Measurements from ENCODE around the gene U2AF1. TPM values are rescaled to one million over a fixed set of nuclear protein-coding genes. Genes with fewer than 3 reads are reported as not detected.
"Not testable (repeated sequence)": the region's sequence is repeated elsewhere in the genome, so short reads cannot be mapped to it uniquely, and the experiment has no call there.

Gene U2AF1
- total RNA-seq, 4 donors from 2014 or later: 18.6 to 51.1 (median 37.9) TPM

DNA sequence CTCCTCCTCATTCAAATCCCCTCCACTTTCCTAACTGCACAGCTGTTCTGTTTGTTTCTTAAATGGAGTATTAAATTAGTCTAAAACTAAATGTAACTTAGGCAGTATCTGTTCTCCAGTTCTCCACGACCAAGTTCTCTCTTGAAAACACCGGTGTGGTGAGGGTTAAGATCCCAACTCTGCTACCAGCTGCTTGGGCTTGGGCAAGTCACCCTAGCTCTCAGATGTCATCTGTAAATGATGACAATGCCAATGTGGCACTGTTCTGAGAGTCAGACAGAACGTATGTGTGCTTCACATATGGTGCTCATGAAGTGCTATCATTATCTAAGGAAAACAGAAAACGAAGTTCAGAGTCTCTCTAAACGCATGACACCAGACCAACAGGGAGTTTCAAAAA lies 2.7 kb downstream of the U2AF1 start:
- not testable (repeated sequence) for H3K27me3 ChIP-seq; DNase-seq (ENCODE audit: low spot score in 2 of 2); H3K9me3 ChIP-seq; H3K4me3 ChIP-seq; H3K36me3 ChIP-seq; H3K27ac ChIP-seq; H3K4me1 ChIP-seq
- 60 to 67% methylated on average over 2 of the region's 5 CpGs for WGBS, 2 donors

DNA sequence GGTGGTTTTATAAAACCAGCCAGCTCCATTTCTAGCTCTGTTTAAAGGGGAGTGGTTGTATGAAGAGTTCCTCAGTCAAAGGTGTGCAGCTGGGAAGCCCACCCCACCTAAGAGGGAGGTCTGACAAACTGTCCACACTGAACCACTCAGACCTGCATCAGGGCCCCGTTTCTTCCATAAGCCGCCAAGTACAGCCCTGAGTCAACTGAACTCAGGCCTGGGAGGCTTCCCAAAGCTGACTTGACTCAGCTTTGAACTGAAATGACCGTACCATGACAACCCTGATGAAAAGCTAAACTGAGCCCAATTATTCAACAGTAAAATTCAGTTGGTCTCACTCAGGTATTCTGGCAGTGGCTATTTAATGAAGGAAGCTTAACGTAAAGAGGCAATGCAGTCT lies 5.1 kb downstream of the U2AF1 start:
- H3K36me3 ChIP-seq; H3K4me1 ChIP-seq; H3K27me3 ChIP-seq; H3K27ac ChIP-seq; DNase-seq (ENCODE audit: low spot score in 2 of 2); H3K4me3 ChIP-seq; H3K9me3 ChIP-seq: not testable (repeated sequence)
- no CpG with 5 or more reads among the region's 4 CpGs for WGBS, 2 donors

DNA sequence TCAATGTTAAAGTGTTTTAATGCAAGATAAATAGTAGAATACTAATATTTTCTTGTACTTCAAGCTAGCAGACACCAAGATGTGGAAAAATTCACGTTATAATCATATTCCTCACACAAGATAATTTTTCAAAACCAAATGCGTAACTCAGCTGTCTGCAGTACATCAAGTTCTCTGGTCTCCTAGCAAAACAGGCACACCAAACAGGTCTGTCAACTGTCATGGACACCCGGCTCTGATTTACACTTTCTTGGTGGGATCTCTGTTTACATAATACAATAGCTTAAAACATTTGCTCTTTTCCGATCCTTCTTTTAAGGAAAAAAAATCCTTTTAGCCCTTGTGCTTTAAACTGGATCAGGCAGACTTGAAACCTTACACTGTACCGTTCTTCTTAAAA lies 5.7 kb downstream of the U2AF1 start:
- no CpG with 5 or more reads among the region's 5 CpGs for WGBS, 2 donors
- not testable (repeated sequence) for DNase-seq (ENCODE audit: low spot score in 2 of 2); H3K4me3 ChIP-seq; H3K27ac ChIP-seq; H3K36me3 ChIP-seq; H3K9me3 ChIP-seq; H3K27me3 ChIP-seq; H3K4me1 ChIP-seq

DNA sequence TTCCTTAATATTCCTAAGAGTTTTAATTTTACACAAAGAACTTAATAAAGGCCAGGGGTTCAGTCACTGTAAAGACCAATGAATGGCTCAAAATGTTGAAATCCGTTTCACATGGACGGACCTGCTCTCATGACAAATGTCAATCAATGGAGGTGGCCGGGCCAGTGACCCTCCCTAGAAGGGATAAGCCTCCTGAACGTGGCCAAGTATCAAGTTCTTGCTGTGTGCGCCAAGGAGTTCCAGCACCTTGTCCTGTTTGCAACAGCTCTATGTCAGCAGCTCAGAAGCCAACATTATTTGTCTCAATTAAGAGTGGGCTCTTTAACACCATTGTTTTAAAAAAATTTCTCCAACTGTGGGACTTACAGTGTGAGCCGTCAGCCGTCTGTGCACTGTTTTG lies 6.4 kb downstream of the U2AF1 start:
- not testable (repeated sequence) for H3K27ac ChIP-seq; H3K36me3 ChIP-seq; H3K4me3 ChIP-seq; H3K9me3 ChIP-seq; H3K27me3 ChIP-seq; H3K4me1 ChIP-seq; DNase-seq (ENCODE audit: low spot score in 2 of 2)
- no CpG with 5 or more reads among the region's 7 CpGs for WGBS, 2 donors

DNA sequence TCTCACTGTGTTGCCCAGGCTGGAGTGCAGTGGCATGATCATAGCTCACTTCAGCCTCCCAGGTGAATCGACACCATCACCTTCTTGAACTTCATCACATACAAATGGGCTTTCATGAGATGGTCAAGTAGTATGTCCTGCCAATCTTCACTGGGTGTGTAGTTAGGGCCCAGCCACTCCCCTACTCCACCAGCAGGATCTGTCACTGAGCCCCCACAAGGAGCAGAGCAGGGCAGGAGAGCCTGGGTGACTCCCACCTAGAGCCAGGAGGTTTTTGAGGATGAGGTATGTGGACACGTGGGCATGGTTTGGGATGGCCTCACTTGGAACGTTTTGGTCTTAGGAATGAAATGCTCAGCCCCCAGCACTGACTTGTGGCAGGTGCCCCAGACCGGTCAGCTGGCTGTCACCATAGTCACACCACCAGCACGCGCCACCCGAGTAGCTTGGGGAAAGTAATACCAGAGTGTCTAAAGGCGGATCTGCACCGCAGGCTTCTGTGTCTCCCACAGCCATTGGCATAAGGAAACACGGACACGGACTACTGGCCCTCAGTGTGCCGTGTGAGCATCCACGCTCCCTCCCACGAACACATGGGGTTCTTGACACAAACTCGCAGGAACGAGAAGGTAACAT lies 15.3 kb downstream of the U2AF1 start:
- not testable (repeated sequence) for H3K27me3 ChIP-seq; H3K9me3 ChIP-seq; H3K27ac ChIP-seq; H3K4me1 ChIP-seq; DNase-seq (ENCODE audit: low spot score in 2 of 2); H3K36me3 ChIP-seq; H3K4me3 ChIP-seq
- WGBS, 2 donors: 100% methylated on average over 1 of the region's 16 CpGs; no CpG with 5 or more reads in 1 of the 2 donors

DNA sequence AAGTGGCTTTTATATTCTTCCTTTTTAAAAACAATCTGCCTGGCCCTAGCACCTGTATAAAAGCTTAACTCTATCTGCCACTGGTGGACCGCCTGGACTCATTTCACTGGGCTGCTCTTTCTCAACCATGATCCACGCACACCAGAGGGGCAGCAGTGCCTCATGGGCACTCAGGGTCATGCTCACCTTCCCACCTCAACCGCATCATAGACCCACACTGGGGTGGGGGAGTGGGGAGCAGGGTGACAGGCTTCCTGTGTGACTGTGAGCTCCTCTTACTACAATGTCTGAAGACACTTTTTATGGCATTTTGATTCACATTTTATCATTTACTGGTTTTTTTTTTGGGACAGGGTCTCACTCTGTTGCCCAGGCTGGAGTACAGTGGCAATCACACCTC lies 16.4 kb downstream of the U2AF1 start:
- not testable (repeated sequence) for H3K4me3 ChIP-seq; H3K27ac ChIP-seq; DNase-seq (ENCODE audit: low spot score in 2 of 2); H3K36me3 ChIP-seq; H3K4me1 ChIP-seq; H3K9me3 ChIP-seq; H3K27me3 ChIP-seq
- no CpG with 5 or more reads among the region's 3 CpGs for WGBS, 2 donors

DNA sequence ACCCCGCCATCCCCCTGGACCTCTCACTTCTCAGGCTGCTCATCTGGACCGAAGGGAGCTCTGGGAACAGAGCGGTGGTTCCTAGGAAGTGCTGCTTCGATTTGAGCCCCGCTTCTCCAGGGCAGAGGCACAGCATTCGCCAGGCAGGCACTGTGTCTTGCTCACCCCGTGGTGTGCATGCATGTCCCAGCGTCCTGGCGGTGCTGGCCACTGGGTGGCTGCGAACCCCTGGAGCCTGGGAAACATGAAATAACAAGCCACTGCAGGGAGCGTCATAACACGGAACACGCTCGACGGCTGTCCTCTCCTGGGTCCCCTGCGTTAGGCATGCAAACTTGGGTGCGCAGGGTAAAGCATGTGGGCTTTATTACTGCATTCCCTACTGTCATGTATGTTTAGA lies 17.9 kb downstream of the U2AF1 start:
- H3K4me3 ChIP-seq; H3K9me3 ChIP-seq; H3K27me3 ChIP-seq; DNase-seq (ENCODE audit: low spot score in 2 of 2); H3K36me3 ChIP-seq; H3K4me1 ChIP-seq; H3K27ac ChIP-seq: not testable (repeated sequence)
- WGBS, 2 donors: no CpG with 5 or more reads among the region's 17 CpGs

DNA sequence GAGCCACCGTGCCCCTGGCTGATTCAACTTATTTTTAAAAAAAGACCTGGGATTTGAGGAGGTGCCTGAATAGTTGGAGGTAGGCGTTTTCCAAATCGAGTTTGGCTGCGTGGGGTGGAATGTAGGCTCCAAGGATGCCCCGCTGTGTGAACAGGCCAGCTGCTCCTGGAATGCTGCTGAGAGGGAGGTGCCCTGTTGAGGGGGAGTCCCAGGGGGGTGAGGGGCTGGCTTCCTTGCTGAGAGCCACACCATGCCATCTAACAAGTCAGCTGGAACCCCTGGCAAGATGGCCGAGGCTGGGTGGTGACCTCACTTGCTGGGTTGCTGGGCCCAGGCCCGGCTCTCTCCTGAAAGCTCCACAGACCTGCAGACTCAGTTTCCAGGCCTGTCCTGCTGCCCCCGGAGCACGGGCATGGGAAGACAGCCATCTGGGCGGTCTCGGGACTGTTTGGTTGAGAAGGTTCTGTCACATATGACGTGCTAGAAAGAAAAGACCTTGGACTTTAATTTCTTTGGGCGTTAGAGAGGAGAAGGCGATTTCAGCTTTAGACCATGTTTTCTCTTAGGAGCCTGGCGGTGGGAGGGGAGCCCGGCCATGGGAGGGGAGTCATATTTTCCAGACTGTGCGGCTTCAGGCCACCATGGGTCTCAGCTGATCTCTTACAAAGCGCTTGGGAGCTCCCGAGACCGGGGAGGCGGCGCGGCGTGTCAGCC lies 24.6 kb downstream of the U2AF1 start:
- not testable (repeated sequence) for H3K9me3 ChIP-seq; H3K36me3 ChIP-seq; H3K4me3 ChIP-seq; H3K27me3 ChIP-seq; H3K4me1 ChIP-seq; DNase-seq (ENCODE audit: low spot score in 2 of 2); H3K27ac ChIP-seq
- no CpG with 5 or more reads among the region's 24 CpGs for WGBS, 2 donors

DNA sequence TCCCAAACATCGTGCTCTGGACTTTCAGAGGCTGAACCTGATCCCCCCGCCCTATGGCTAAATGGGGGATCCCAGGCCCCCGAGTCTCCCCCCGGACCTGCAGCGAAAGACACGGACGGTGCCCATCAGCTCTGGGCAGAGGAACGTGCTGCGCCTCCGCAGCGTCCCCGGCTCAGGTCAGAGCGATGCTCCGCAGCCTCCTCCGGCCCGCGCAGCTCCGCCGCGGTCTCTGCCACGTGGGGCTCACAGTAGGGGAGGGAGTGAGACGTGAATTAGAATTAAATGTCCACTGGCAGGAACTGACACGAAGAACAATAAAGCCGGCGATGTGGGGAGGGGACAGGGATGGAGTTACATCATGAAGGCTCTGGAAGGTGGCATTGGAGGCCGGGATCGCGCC lies 30.7 kb downstream of the U2AF1 start:
- not testable (repeated sequence) for H3K4me1 ChIP-seq; DNase-seq (ENCODE audit: low spot score in 2 of 2); H3K27me3 ChIP-seq; H3K27ac ChIP-seq; H3K9me3 ChIP-seq; H3K36me3 ChIP-seq; H3K4me3 ChIP-seq
- WGBS, 2 donors: no CpG with 5 or more reads among the region's 28 CpGs

DNA sequence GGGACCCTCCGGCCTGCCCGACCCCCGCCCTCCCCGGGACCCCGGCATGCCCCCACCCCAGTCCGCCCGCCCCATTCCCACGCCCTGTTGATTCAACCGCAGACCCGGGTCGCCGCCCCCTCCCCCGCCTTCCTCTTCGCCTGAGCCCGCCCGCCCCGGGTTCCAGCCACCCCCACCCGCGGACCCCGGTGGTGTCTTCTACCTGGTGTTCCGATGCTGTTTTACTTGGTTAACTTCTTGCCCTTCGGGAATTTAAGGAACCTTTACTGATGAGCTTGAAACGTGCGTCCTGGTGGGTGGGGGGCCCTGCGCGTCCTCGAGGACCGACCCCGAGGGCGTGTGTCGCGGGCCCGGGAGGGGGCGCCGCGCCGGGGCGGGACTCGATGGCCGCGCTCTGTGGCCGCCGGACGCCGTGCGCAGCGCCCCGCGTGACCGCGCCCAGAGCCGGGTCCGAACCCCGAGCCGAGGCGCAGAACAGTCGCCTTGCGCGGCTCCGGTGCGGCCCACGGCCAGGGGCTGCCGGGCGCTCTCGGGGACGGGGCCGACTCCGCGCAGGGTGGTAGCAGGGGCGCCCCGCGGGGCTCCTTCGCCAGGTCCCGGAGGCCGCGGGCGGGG lies 31.2 kb downstream of the U2AF1 start:
- not testable (repeated sequence) for H3K27me3 ChIP-seq; H3K9me3 ChIP-seq; H3K27ac ChIP-seq; H3K4me1 ChIP-seq; H3K4me3 ChIP-seq; H3K36me3 ChIP-seq; DNase-seq (ENCODE audit: low spot score in 2 of 2)
- WGBS, 2 donors: no CpG with 5 or more reads among the region's 77 CpGs

DNA sequence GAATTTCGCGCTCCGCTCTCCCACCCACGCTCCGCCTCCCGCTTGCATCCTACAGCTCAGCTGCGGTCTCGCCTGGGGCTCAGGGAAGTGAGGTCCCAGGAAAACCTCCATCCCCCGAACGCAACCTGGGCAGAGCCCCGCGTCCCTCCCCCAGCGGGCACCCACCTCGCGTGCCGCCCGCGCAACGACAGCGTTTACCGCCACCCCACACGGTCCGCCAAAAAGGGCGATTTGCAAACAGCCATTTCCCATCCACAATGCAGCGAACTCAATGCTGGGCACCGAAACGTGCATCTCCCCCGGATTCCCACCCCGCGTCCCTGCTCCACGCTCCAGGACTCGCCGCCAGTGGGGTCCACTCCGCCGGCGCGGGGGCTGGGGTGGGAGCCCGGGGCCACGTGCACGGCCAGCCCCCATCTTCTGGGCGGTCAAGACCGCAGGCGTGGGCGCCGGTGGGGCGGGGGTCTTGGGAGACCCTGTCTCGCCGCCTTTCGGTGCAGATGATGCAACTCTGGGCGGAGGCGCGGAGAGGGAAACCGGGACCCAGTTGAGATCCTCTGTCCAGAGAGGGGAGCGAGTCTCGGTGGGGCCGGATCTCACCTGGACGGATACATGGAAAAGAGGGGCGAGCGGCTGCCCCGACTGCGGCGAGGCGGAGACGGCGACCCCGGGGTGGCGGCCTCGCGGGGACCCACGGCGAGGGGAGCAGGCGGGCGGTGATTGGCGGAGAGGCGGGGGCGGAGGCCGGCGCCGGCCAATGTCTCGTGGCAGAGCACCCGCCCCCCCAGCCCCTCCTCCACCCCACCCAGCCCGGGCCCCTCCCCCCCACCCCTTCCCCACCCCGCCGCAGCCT lies 32.0 kb downstream of the U2AF1 start, which contains the start of gene CBS:
CBS (minus strand) TSS at position 666 of the 853 bp plus-strand sequence. CDS start 3,642 bp downstream, outside the sequence.
- not testable (repeated sequence) for H3K4me3 ChIP-seq; H3K4me1 ChIP-seq; H3K27me3 ChIP-seq; DNase-seq (ENCODE audit: low spot score in 2 of 2); H3K9me3 ChIP-seq; H3K27ac ChIP-seq; H3K36me3 ChIP-seq
- WGBS, 2 donors: no CpG with 5 or more reads among the region's 84 CpGs

DNA sequence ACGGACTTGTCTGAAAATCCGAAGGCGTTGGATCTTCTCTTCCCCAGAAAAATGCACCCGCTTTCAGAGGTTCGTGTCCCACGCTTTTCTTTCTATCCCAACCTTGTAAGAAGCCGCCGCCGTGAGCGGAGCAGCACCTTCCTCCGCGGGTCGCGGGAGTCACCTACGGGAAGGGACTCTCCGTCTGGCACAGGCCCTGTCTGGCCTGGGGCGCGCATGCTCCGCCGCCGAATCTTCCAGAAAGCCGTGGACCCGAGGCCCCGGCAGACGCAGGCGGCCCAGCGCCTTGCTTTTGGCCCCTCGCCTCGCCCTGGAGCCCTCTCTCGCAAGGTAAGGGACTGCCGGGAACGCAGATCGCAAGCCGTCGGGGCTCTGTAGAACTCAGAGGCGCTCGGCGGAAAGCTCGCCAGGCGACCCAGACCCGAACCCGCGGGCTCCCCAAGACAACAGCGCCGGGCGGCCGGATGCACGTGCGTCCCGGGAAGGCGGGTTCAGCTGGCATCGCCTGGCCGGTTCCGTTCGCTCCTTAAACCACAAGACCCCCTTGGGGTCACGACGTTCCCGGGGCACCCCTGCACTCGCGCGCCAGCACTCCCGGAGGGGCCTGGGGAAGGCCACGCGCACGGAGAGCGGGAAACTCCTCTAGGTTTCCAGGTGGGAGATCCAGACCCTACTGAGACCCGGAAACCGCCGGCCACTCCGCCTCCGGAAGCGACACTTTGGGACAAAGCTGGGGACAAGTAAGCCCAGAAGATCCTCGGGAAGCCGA lies 32.8 kb downstream of the U2AF1 start:
- DNase-seq (ENCODE audit: low spot score in 2 of 2); H3K9me3 ChIP-seq; H3K4me1 ChIP-seq; H3K4me3 ChIP-seq; H3K36me3 ChIP-seq; H3K27me3 ChIP-seq; H3K27ac ChIP-seq: not testable (repeated sequence)
- no CpG with 5 or more reads among the region's 74 CpGs for WGBS, 2 donors

DNA sequence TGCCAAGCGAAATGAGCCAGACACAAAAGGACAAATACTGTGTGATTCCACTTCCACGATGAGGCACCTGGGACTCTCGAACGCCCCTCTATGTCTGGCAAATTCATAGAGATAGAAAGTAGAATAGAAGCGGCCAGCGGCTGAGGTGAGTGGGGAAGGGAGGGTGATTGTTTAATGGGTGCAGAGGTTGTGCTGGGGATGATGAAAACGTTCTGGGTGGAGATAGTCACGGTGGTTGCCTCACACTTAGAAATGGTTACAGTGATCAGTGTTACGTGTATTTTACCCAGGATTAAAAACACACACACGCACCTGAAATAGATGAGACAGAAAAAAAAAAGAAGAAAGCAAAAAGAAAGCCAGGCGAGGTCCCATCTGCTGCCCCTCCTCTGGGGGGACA lies 34.6 kb downstream of the U2AF1 start:
- not testable (repeated sequence) for H3K4me1 ChIP-seq; DNase-seq (ENCODE audit: low spot score in 2 of 2); H3K9me3 ChIP-seq; H3K27me3 ChIP-seq; H3K4me3 ChIP-seq; H3K36me3 ChIP-seq; H3K27ac ChIP-seq
- WGBS, 2 donors: no CpG with 5 or more reads among the region's 11 CpGs

Data from tibial nerve (tissue), 4 donors.